Activated naive CD4-positive, alpha-beta T cell treated with anti-CD3 and anti-CD28 coated beads for 36 hours (primary cell): ENCODE results near the gene FOXJ3. TPM values are rescaled to one million over a fixed set of nuclear protein-coding genes. Genes with fewer than 3 reads are reported as not detected.

Source experiments
- CTCF ChIA-PET: fragments of 350-600 bp; sonication (Branson Sonifier 250); formaldehyde crosslinking; loops from one replicate; lab custom pipeline; 2021; ENCODE audit warnings: antibody characterized with exemption; lab: Charles Lee
- DNase-seq: peaks from one replicate; pipeline ENCODE4 v3.0.0-alpha.2; 2020
- H3K27ac Mint-ChIP-seq: one replicate; pipeline ENCODE4 v1.8.0; 2021; ENCODE audit warnings: mild to moderate bottlenecking, mixed read lengths
- H3K27me3 Mint-ChIP-seq: one replicate; pipeline ENCODE4 v1.8.0; 2021; ENCODE audit warnings: low read depth, mixed read lengths
- H3K36me3 Mint-ChIP-seq: one replicate; pipeline ENCODE4 v1.8.0; 2021; ENCODE audit warnings: low read depth, mixed read lengths
- H3K4me1 Mint-ChIP-seq: one replicate; pipeline ENCODE4 v1.8.0; 2021; ENCODE audit warnings: low read depth, mixed read lengths
- H3K4me3 Mint-ChIP-seq: one replicate; pipeline ENCODE4 v1.8.0; 2021; ENCODE audit warnings: mild to moderate bottlenecking, moderate library complexity, mixed read lengths
- H3K9me3 Mint-ChIP-seq: one replicate; pipeline ENCODE4 v1.8.0; 2021; ENCODE audit warnings: mixed read lengths
- intact Hi-C: fragments of 100-400 bp; cut with micrococcal nuclease; formaldehyde crosslinking; loops from one replicate; pipeline ENCODE4 v1.15.1; 2023
- total RNA-seq, 2 experiments: library from RNA; stranded (reverse); gene quantifications; one replicate each; pipeline ENCODE4 v1.2.3, GENCODE V29; 2021

FOXJ3 gene
- total RNA-seq, 2 experiments from 2014 or later = 35.6 to 37.2 TPM

DNA sequence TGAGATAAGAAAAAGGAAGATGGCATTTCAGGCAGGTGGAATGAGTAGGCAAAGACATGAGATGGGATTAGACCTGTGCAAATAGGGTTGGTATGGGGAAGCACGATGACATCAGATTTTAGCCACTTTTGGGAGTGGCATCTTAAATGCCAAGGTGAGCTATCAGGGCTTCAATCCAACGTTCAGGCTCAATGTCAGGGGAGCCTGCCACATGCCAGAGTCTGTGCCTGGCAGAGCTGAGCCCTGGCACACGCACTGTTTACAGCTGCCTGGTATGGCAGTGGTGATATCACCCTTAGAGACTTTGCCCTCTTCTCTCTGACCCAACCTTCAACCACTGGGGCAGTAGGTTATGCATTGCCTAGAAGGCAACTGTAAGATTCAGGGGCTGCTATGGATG, 182.9 kb downstream of the FOXJ3 start:
- intact Hi-C loops = no loop called here
- no peaks in the 10 kb centered on the region for H3K9me3 Mint-ChIP-seq
- no peak for DNase-seq
- CTCF ChIA-PET = interaction anchor here (1.1 kb wide), 1 partner anchor 21 kb away, joined by 3 read pairs; no protein-coding TSS in a partner anchor
- H3K4me1 Mint-ChIP-seq = no peaks in the 10 kb centered on the region
- no peaks in the 10 kb centered on the region for H3K36me3 Mint-ChIP-seq
- H3K4me3 Mint-ChIP-seq = no peak overlapping the region
- no peaks in the 10 kb centered on the region for H3K27me3 Mint-ChIP-seq
- no peak overlapping the region for H3K27ac Mint-ChIP-seq

DNA sequence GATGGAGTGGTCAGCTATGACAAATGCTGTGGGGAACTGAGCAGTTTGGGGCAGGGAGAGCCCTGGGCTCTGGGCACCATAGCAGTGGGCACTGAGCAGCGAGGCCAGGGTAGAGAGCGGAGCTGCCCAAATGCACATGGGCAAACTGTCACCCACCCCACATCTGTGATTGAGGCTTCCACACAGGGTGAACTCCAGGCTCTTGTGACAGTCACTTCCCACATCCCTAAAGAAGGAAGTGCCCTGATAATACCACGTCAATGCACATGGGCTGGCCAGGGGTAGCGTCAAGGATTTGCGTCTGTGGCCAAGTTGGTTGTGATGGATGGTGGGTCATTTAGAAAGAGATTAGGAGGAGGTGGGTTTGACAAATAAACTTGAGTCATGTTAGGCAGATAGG, 184.4 kb downstream of the FOXJ3 start:
- DNase-seq = no peak
- Mint-ChIP-seq H3K4me3 (no peak overlapping the region), H3K4me1 (no peaks in the 10 kb centered on the region), H3K27me3 (no peaks in the 10 kb centered on the region), H3K27ac (no peak overlapping the region), H3K36me3 (no peaks in the 10 kb centered on the region), H3K9me3 (no peaks in the 10 kb centered on the region)
- CTCF ChIA-PET = no interaction called here
- intact Hi-C loops = no loop called here

DNA sequence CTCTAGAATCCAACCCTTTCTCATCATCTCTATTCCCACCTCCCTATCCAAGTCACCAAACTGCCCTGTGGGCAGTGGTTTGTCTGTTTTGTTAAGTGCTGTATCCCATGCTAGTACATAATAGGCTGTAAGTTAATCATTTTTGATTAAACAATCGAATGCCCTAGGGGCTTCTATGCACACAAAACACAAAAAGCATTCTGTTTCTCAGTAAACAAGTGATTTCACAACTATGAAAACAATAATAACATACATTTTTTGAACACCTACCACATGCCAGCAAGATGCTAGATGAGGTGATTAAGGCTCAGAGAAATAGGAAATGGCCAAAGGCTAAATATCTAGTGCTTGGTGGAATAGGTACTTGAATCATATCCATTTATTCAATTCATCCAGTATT, 186.9 kb downstream of the FOXJ3 start:
- H3K4me1 Mint-ChIP-seq = peaks cover 5% of the 10 kb centered on the region
- no peak for DNase-seq
- intact Hi-C loops = loop anchor here (5.0 kb wide), 2 partner anchors 336 to 429 kb away; no protein-coding TSS in a partner anchor
- no peaks in the 10 kb centered on the region for H3K9me3 Mint-ChIP-seq
- H3K27ac Mint-ChIP-seq = no peak overlapping the region
- H3K27me3 Mint-ChIP-seq = peaks cover 11% of the 10 kb centered on the region
- CTCF ChIA-PET = interaction anchor here (1.0 to 1.5 kb wide), 4 partner anchors 8 to 25 kb away, joined by 3 to 16 read pairs (median 4); no protein-coding TSS in a partner anchor
- H3K36me3 Mint-ChIP-seq = no peaks in the 10 kb centered on the region
- no peak overlapping the region for H3K4me3 Mint-ChIP-seq

DNA sequence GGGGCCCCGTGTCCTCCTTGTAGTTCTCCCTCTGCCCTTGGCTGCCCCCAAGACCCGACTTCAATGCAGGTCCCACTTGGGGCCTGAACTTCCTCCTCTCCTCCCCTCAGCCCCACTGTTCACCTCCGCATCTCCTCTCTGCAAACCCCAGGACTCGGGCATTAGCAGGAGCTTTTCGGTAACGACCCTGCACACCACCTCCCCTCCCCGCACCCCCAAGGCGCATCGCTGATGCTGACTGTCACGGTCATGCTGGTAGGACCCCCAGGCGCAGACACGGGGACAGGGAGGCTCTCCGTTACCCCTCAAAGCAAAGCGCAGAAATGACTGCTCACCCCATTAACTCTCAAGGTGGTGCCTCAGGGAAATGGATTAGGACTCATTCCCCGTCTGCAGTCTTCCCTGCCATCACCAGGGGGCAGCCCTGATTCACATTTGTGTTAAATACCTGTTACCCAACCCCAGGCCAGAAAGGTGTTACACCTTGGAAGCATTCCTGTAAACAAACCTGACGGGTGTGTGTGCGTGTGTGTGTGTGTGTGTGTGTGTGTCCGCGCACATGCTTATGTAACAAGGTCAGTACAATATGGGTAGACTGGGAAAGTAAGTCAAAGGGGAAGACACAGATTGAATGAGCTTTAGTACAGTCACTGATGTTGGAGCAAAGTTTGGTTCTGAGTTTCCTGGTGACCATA, 188.3 kb downstream of the FOXJ3 start:
- peak; percentile 87 for DNase-seq
- Mint-ChIP-seq H3K36me3 (no peaks in the 10 kb centered on the region), H3K4me1 (peaks cover 7% of the 10 kb centered on the region), H3K4me3 (no peak overlapping the region), H3K27ac (no peak overlapping the region), H3K9me3 (no peaks in the 10 kb centered on the region), H3K27me3 (peaks cover 13% of the 10 kb centered on the region)
- intact Hi-C loops = loop anchor here (2.0 to 5.0 kb wide), 4 partner anchors 26 to 584 kb away; no protein-coding TSS in a partner anchor
- CTCF ChIA-PET = interaction anchor here (0.6 to 1.5 kb wide), 9 partner anchors 9 to 583 kb away, joined by 3 to 16 read pairs (median 3); no protein-coding TSS in a partner anchor

DNA sequence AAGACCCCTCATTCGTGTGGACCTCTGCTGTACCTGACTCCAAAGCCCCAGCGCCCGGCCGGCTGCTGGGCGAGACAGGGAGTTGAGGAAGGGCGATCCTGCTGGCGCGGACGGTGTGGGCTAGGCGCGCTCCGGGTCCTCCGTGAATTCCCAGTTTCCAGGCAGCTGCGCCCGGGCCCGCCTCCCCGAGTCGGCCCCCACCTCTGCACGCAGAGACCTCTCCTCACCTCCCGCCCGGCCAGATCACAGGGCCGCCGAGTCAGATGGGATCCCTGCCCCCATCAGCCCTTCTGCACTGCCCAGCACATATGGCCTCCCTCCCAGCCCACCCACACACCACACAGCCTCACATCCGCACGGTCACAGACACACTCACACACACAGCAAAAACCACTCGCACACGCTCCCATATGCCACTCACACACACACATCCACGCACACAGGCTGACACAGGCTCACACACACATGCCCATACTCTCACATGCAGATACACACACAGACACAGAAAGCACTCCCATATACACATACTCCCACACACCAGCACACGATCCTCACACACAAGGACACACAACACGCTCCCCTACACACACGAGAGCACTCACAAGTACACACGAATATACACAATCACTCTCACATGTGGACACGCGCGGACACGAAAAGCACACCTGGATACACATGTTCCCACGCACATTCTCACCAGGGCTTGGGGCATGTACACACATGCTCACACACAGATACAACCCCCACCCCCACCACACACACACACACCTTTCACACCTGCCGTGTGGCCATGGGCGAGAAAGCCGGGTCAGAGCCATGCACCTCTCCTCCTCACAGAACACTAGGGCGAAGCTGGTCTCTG, 189.0 kb downstream of the FOXJ3 start:
- intact Hi-C loops = loop anchor here (2.0 to 5.0 kb wide), 4 partner anchors 27 to 585 kb away; no protein-coding TSS in a partner anchor
- H3K4me1 Mint-ChIP-seq = peaks cover 7% of the 10 kb centered on the region
- peaks cover 13% of the 10 kb centered on the region for H3K27me3 Mint-ChIP-seq
- CTCF ChIA-PET = no interaction called here
- no peaks in the 10 kb centered on the region for H3K9me3 Mint-ChIP-seq
- H3K4me3 Mint-ChIP-seq = no peak overlapping the region
- no peak overlapping the region for H3K27ac Mint-ChIP-seq
- DNase-seq = no peak
- no peaks in the 10 kb centered on the region for H3K36me3 Mint-ChIP-seq

DNA sequence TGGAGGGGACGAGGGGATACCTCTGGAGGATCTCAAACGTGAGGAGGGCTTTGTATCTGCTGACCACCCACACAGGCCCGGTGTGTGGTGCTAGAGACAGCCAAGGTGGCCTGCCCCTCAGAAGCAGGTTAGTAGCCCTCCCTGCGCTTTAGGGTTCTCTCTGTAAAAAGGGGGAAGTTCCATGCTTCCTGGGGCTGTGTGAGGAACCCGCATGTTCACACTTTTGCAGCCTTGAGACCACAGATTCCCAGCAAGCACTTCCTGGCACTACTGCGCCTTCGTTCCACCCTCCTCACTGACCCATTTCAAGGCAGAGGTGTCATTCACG, 189.7 kb downstream of the FOXJ3 start:
- Mint-ChIP-seq H3K27me3 (peaks cover 13% of the 10 kb centered on the region), H3K9me3 (no peaks in the 10 kb centered on the region), H3K27ac (no peak overlapping the region), H3K36me3 (no peaks in the 10 kb centered on the region), H3K4me3 (no peak overlapping the region), H3K4me1 (peaks cover 7% of the 10 kb centered on the region)
- DNase-seq = no peak
- CTCF ChIA-PET = no interaction called here
- intact Hi-C loops = loop anchor here (5.0 kb wide), 2 partner anchors 333 to 432 kb away; no protein-coding TSS in a partner anchor

DNA sequence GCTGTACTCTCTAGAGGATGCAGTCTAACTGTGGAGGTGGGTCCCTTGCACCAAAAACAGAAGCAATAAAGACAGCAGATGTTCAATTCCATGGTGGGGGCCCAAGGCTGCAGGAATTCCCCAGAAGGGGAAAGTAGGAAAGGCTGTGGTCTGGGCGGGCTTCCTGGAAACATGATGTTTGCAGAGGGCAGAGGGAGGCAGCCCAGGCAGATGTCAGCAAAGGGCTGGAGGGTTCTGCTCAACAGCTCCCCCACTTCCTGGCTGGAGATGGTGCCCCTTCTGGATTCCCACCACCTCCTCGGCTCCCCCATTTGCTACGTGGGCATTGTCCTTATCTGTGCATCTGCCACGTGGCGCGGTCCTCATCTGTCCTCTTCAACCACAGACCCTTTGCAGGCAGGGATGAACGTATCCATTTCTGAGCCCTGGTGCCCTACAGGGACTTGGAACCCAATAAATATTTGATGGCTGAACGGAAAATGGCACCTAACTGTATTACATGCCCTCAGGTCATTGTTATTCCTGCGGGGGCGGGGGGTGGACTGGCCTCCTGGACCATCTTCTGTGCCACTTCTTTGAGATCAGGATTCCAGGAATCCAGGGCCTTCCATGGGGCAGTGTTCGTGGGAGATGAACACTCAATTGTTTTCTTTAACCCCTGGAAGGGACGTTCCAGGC, 190.2 kb downstream of the FOXJ3 start:
- peaks cover 7% of the 10 kb centered on the region for H3K4me1 Mint-ChIP-seq
- DNase-seq = no peak
- H3K36me3 Mint-ChIP-seq = no peaks in the 10 kb centered on the region
- H3K27me3 Mint-ChIP-seq = peaks cover 13% of the 10 kb centered on the region
- H3K4me3 Mint-ChIP-seq = no peak overlapping the region
- H3K9me3 Mint-ChIP-seq = no peaks in the 10 kb centered on the region
- CTCF ChIA-PET = no interaction called here
- intact Hi-C loops = loop anchor here (5.0 kb wide), 2 partner anchors 333 to 432 kb away; no protein-coding TSS in a partner anchor
- H3K27ac Mint-ChIP-seq = no peak overlapping the region

DNA sequence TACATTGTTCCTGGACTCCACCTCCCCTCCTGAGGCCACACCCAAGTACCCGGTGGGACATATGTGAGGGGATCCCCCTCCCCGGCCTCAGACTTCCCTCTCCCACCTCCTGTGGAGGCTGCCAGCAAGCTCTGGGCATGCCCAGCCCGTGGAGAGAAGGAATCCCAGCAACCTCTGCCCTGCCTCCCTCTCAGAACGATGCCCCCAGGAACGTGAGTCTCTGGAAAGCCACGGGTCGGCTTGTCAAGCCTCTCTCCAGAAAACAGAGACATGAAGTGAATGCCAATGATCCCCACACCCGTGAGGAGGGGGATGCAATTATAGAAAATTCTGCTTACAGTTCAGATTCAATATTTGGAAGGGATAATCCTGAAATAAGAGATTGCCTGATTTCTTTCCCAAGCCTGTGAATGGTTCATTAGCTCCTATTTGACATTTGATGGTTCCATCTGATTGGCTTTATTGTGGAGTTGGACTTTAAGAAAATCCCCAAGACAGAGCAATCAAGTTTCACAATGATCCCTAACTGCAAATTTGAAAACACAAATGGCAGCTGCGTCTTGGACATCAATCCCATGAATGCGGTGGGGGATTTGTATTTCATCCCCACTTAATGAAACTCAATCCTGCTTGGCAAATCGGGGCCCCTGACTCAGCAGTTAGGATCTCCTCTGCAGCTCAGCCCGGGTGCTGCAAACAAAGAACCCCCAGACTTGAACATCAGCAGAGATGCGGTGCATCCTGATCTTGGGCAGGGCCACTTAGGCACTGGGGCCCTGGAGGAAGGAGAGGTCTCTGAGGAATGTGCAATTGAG, 190.9 kb downstream of the FOXJ3 start:
- intact Hi-C loops = no loop called here
- Mint-ChIP-seq H3K4me3 (no peak overlapping the region), H3K27me3 (peaks cover 13% of the 10 kb centered on the region), H3K36me3 (no peaks in the 10 kb centered on the region), H3K4me1 (peaks cover 7% of the 10 kb centered on the region), H3K27ac (no peak overlapping the region), H3K9me3 (no peaks in the 10 kb centered on the region)
- CTCF ChIA-PET = interaction anchor here (0.7 to 2.0 kb wide), 3 partner anchors 12 to 602 kb away, joined by 3 to 4 read pairs (median 4); no protein-coding TSS in a partner anchor
- DNase-seq = no peak

DNA sequence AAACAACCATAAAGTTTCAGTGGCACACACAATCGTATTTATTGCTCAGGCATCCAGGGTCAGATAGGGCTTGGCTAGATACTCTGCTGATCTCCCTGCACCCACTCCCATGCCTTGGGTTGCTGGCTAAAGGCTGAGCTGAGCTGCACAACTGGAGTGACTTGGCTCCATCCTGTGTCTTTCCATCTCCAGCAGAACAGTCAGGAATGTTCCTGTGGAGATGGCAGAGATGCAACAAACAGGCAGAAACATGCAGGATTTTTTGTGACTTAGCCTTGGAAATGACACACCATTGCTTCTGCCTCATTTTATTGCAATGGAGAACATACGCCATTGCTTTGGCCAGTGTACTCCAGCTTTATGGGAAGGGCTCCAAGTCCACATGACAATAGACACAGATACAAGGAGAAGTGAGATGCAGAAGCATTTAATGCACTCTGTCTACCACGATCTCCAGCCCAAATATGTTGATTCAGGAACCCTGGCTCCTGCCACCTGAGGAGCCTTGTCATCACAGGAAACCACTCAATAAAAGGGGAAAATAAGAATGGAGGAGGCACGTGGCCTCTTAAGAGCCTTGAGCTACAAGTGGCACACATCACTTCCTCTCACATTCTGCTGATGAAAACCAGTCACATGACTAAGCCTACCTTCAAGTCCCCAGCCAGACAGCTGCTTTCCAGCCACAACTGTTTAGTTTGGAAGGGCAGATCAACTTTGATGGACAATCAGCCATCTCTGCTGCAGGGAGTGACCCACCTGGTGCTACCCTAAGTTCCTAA, 191.9 kb downstream of the FOXJ3 start:
- H3K4me1 Mint-ChIP-seq = peaks cover 7% of the 10 kb centered on the region
- H3K27ac Mint-ChIP-seq = no peak overlapping the region
- H3K4me3 Mint-ChIP-seq = no peak overlapping the region
- CTCF ChIA-PET = interaction anchor here (1.1 to 2.0 kb wide), 2 partner anchors 13 to 30 kb away, joined by 3 to 4 read pairs; no protein-coding TSS in a partner anchor
- H3K9me3 Mint-ChIP-seq = no peaks in the 10 kb centered on the region
- intact Hi-C loops = no loop called here
- DNase-seq = peak; percentile 22
- H3K36me3 Mint-ChIP-seq = no peaks in the 10 kb centered on the region
- peaks cover 13% of the 10 kb centered on the region for H3K27me3 Mint-ChIP-seq

DNA sequence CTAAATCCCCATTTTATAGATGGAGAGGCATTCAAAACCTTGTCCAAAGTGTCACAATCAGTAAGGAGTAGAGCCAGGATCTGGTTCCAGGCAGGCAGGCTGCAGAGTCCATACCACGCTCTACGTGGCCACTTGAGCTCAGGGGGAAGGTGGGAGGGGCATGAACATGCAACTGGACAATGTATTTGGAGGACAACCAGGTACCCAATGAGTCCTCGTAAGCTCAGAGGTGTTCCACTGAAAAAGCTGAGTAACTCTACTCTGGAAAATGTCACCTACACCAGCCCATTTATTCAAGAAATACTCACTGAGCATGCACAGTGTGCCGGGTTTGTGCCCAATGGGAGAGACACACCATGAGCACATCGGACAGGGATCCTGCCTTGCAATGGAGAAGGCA, 193.1 kb downstream of the FOXJ3 start:
- Mint-ChIP-seq H3K36me3 (no peaks in the 10 kb centered on the region), H3K27me3 (peaks cover 13% of the 10 kb centered on the region), H3K4me3 (no peak overlapping the region), H3K4me1 (peaks cover 7% of the 10 kb centered on the region), H3K27ac (no peak overlapping the region), H3K9me3 (no peaks in the 10 kb centered on the region)
- no peak for DNase-seq
- CTCF ChIA-PET = interaction anchor here (0.6 kb wide), 1 partner anchor 133 kb away, joined by 3 read pairs; no protein-coding TSS in a partner anchor
- intact Hi-C loops = no loop called here

DNA sequence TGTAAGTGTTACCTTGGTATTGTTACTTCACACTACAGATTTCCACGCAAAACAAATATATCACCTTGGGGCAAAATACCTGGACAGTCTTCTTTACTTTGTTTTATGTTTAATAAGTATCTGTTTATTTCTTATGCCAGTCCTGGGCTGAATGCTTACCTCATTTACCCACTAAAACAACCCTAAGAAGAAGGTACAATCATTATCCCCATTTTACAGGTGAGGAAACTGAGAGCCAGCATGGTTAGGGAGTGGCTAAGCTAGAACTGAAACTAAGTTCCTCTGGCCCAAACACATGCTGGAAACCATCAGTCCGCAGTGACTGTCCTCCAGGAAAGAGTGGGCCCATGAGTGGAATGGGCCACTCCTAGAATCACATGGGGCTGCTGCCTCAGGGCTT, 194.8 kb downstream of the FOXJ3 start:
- H3K36me3 Mint-ChIP-seq = no peaks in the 10 kb centered on the region
- no peak for DNase-seq
- H3K27me3 Mint-ChIP-seq = peaks cover 11% of the 10 kb centered on the region
- H3K27ac Mint-ChIP-seq = no peak overlapping the region
- peaks cover 7% of the 10 kb centered on the region for H3K4me1 Mint-ChIP-seq
- intact Hi-C loops = no loop called here
- CTCF ChIA-PET = no interaction called here
- H3K4me3 Mint-ChIP-seq = no peak overlapping the region
- H3K9me3 Mint-ChIP-seq = no peaks in the 10 kb centered on the region
